GM12865 (cell line): ENCODE results near the gene CTSV.
A peak's percentile ranks its signal among the peaks of the same experiment; 100 is the strongest.
"Not testable (repeated sequence)": the region's sequence is repeated elsewhere in the genome, so short reads cannot be mapped to it uniquely, and the experiment has no call there.

Experiments used
- DNase-seq: peaks from one replicate; pipeline ENCODE4 v3.0.0; 2010; ENCODE audit warnings: low read depth
- H3K4me3 ChIP-seq: 2 replicates; pipeline ENCODE4 v1.5.1; 2011; ENCODE audit warnings: mild to moderate bottlenecking, low read depth, low read length, control low read depth
- CTCF ChIP-seq: IDR thresholded peaks from 2 replicates; pipeline ENCODE4 v1.5.1; 2011; ENCODE audit warnings: low read length, control low read depth, low read depth, inconsistent platforms; ENCODE audit not compliant: insufficient read depth; ENCODE audit errors: missing control alignments

The CTSV gene

DNA sequence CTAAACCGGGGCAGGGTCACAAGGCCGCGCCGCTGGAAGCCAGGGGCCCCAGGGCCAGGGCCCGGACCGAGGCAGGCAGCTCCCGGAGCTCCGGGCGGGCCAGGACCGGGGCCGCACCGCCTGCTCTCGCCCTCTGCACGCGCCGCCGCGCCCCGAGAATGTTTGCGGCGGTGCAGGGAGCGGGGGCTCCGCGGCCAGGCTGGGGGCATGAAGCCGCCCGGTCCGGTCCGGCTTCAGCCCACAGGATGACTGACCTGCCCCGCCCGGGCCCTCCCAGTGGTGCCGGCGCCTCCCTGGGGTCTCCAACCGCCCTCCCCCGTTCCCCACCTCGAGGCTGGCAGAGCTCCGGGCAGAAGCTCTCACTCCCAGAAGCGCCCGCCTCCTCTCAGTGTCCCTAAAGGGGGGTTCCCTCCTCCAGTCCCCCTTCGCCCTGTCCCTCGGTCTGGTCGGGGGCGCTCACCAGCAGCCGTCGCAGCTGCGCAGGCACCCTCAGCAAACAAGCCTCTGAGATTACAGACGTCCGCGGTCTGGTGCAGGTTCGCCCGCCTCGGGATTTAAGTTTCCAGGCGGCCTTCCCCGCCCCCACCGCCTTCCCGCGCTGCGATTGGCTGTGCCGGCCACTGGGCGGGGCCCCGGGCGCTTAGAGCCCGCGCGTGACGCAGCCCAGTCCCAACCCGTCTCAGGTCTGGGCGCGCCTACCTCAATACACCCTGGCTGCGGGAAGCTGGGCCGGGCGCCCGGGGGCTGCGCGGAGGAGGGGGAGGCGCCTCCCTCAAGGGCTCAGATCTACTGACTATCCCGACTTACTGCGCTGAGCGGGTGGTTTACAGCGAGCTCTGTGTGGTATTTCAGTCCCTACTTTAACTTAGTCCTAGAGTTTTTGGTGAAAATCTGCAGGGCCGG is at the start of gene CTSV:
TSS of gene CTSV (minus strand) at position 532 of the 903 bp plus-strand sequence. CDS start 1,099 bp downstream, outside the sequence.
- TF ChIP-seq CTCF = no peak
- H3K4me3 ChIP-seq = peak within 1 kb of the TSS; percentile 57
- peak; percentile 74 for DNase-seq

DNA sequence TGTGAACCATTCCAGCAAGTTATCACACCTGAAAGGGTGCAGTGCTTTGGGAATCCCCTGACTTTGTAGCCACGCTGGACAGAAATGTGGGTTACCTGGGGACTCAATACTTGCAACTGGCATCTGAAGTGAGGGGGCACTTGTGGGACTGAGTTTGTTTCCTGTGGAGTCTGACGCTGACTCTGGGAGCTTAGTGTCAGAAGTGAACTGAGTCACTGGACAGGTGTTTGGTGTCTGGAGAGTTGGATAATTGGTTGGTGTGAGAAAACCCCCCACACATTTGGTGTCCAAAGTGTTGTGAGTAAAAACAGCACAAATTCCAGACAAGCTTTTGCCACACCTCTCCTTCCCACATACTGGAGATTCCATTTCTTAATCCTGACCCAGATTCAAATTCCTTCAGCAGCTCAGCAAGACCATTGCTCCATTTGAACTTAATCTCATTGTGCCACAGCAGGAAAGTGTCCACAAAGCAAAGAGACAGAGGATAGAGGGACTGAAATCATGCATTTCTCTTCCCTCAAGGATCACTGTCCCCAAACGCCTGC is 48.8 kb upstream of the CTSV start:
- DNase-seq, H3K4me3 ChIP-seq: not testable (repeated sequence)

DNA sequence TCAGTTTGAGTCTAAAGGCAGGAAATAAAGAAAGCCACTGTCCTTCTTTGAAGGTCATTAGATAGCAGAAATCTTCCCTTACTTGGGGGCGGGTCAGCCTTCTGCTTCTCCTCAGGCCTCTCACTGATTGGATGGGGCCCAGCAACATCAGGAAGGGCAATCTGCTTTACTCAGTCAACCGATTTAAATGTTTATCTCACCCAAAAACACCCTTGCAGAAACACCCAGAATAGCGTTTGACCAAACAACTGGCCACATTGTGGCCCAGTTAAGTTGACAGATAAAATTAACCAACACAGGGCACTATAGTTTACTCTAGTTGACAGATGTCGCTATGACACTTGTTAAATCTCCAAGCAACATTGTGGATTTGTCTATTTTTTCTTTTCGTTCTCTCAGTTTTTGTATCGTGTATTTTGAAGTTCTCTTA is 45.6 kb upstream of the CTSV start:
- not testable (repeated sequence) for H3K4me3 ChIP-seq, DNase-seq

- TF ChIP-seq CTCF = no peak
These were observed 39.4 kb upstream of the CTSV start for GRCh38 chr9:97078362-97078761.

DNA sequence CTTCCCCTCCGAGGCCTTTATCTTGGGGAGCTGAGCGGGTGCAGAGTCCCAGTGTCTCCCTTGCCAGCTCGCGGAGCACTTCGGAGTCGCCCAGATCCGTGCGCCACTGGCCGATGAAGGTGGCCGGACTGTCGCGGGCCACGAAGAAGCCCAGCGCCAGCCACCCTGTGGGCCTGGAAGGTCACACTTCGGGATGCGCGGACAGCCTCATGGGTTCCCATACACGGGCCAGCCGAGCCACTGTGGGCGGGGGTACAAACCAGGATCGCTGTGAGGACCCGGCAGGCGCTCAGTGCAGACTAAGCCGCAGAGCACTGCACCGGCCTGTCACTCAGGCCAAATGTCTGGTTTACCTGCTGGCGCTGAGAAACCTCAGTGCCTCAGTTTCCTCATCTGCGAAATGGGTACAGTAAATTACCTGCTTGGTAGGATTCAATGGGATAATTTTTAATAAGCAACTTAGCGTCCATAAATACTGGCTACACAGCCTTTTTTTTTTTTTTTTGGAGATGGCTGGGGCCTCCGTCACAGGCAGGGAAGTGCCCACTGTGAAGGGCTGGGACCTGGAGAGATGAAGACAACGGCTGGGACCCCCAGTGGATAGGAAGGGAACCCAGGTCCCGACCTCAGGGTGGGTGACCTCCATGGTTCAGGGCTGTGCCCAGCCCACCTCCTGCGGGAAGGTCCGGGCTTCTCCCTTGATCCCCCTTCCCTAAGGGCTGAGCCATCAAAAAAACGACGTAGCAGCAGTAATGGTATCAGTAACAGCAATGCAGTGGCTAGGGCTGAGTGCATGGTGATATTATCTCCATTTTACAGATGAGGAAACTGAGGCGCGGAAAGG is 38.7 kb upstream of the CTSV start:
- DNase-seq = no peak
- no peak for TF ChIP-seq CTCF

More at GRCh38 chr9:97078362-97078761, 39.4 kb upstream of the CTSV start:
- no peak for DNase-seq
- no peak overlapping the region for H3K4me3 ChIP-seq

GRCh38 chr9:97076731-97077451 is 37.9 kb upstream of the CTSV start:
- not testable (repeated sequence) for H3K4me3 ChIP-seq, DNase-seq

More for the DNA sequence above, 38.7 kb upstream of the CTSV start:
- H3K4me3 ChIP-seq = no peak overlapping the region

GRCh38 chr9:97076238-97076637 is 37.3 kb upstream of the CTSV start:
- no peak overlapping the region for H3K4me3 ChIP-seq
- no peak for TF ChIP-seq CTCF
- no peak for DNase-seq

GRCh38 chr9:97075289-97075985 is 36.5 kb upstream of the CTSV start:
- H3K4me3 ChIP-seq = no peak overlapping the region
- DNase-seq = no peak
- TF ChIP-seq CTCF = no peak
